Tracheal epithelial cell (primary cell): ENCODE data around the gene TMPRSS9. TPM values are rescaled to one million over a fixed set of nuclear protein-coding genes. Genes with fewer than 3 reads are reported as not detected.

Experiments used
- total RNA-seq: library from RNA; depleted of rRNA; stranded (reverse); fragments of >200 nt; gene quantifications from 2 replicates; pipeline ENCODE4 v1.2.1, GENCODE V29; 2014

TMPRSS9 gene
- total RNA-seq = not detected in 2 replicates

DNA sequence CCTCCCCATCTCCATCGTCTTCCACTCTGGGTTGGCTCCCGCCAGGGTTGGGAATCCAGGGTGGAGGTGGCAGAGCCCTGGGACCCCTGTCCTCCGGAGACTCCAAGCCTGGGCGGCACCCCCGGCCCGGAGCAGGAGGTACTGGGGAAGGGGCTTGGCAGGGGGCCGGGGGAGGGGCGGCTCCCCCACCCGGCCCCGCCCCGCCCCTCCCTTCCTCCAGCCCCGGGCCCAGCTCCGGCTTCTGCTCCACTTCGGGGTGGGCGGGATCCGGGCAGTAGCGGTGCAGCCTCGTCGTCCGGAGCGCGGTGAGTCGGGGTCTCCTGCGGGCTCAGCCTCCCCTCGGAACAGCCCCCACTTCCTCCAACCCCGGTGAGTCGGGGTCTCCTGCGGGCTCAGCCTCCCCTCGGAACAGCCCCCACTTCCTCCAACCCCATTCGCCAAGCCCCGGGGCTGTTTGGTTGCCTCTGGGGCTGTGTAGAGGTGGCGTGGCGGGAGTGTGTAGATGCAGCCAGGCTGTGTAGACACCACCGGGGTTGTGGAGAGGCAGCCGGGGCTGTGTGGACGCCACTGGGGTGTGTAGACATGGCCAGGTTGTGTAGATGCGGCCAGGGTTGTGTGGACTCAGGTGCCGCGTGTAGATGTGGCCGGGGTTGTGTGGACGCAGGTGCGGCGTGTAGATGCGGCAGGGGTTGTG lies at the start of gene TMPRSS9:
Gene TMPRSS9, plus strand, starts transcription at position 274 of the 694 bp plus-strand sequence. CDS start 29,521 bp downstream, outside the sequence.

DNA sequence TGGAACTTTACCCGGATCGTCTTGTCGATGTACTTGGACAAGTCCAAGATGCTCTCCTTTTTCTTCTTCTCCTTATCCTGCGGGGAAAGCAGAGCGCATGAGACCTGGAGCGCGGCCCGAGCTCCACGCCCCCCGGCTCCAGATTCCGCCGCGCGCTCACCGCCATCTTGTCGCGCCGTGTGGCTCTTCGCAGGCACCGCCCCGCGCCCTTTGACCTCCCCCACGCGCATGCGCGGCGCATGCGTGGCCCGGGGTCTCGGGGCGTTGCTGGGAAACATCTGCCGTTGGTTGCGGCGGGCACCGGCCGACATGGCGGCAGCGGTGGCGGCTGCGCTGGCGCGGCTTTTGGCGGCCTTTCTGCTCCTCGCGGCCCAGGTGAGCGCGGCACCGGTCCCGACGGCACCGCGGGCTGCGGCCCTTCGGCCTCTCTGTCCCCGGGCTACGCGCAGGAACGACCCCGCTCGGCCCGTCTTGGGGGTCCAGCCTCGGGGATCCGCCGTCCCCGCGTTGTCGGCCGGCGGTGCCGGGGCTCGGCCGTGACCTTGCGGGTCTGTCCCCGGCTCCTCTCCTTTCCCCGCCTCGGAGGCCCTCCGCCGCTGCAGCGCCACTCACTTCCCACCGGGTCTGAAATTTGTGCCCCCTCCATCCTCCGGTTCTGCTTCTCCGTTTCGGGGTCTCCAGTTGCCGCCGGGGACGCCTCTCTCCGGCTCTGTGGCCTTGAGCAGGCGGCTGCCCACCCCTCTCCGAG lies 31.5 kb upstream of the TMPRSS9 start, which contains the start of the genes LSM7 and SPPL2B:
Gene LSM7, minus strand, starts transcription at position 186 of the 748 bp plus-strand sequence. Its CDS starts 20 bp downstream, at position 166.
Gene SPPL2B, plus strand, starts transcription at position 284 of the 748 bp plus-strand sequence. Its CDS starts 26 bp downstream, at position 310.

DNA sequence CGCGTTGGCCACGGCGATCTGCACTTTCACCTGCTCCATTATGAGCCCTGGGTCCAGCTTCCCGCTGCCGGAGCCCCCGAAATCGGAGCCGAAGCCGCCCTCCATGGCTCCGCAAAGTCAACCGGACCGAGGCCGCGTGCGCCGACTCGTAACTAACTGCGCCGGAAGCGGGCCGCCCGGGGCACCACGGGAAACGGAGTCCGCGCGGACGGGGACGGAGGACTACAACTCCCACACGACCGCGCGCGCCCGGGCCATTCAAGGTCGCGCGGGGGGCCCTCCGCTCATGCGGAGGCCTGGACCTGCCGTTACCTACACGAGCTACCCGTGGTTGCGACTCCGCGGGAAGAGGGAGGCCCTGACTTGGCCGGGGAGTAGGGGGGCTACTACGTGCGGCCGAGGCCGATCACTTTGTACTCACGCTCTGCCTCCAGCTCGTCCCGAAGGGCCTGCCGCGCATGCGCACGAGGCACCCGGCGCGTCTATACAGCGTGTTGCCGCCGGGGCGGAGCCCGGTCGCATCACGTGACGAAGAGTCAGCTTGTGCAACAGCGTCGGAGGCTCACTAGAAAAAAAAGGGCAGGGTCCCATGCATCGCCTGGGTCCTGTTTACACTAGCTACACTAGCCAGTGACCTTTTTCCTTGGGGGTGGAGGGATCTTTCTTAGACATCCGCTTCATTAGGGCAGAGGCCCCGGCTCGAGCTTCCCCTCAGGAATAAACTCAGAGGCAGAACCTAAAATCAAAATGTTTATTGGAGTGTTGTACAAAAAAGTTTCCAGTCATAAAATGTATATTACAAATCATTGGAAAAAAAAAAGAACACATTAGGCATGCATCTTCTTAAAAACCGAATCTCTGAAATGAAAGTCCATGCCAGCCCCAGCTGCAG lies 67.6 kb downstream of the TMPRSS9 start, which contains the start of gene TIMM13:
Gene TIMM13, minus strand, starts transcription at position 158 of the 892 bp plus-strand sequence. Its CDS starts 53 bp downstream, at position 105.

Other genes with a start within 250 kb of the TMPRSS9 start
- 85.7 and 126 TPM in 2 replicates for gene AP3D1, start 208.7 kb upstream of the TMPRSS9 start, total RNA-seq
- gene DOT1L, start 196.3 kb upstream of the TMPRSS9 start, total RNA-seq = 4.8 and 9.4 TPM in 2 replicates
- 56.3 and 73.0 TPM in 2 replicates for gene PLEKHJ1, start 123.9 kb upstream of the TMPRSS9 start, total RNA-seq
- gene SF3A2, start 123.4 kb upstream of the TMPRSS9 start, total RNA-seq = 22.2 and 38.4 TPM in 2 replicates
- gene AMH, start 110.9 kb upstream of the TMPRSS9 start, total RNA-seq = not detected in 2 replicates
- 0.72 TPM in 1 of 2 replicates, not detected in the other for gene JSRP1, start 103.8 kb upstream of the TMPRSS9 start, total RNA-seq
- not detected in 2 replicates for gene PEAK3, start 78.1 kb upstream of the TMPRSS9 start, total RNA-seq
- gene LINGO3, start 52.1 kb upstream of the TMPRSS9 start, total RNA-seq = not detected in 2 replicates
- 79.3 and 157 TPM in 2 replicates for gene LSM7, start 31.7 kb upstream of the TMPRSS9 start, total RNA-seq
- 12.4 and 15.7 TPM in 2 replicates for gene SPPL2B, start 31.6 kb upstream of the TMPRSS9 start, total RNA-seq
- 35.4 and 39.2 TPM in 2 replicates for gene TIMM13, start 67.3 kb downstream of the TMPRSS9 start, total RNA-seq
- 42.4 and 74.2 TPM in 2 replicates for gene LMNB2, start 96.7 kb downstream of the TMPRSS9 start, total RNA-seq
- 12.8 and 29.6 TPM in 2 replicates for gene GADD45B, start 115.9 kb downstream of the TMPRSS9 start, total RNA-seq